ENCODE data around the gene RNF207.

RNF207 gene

DNA sequence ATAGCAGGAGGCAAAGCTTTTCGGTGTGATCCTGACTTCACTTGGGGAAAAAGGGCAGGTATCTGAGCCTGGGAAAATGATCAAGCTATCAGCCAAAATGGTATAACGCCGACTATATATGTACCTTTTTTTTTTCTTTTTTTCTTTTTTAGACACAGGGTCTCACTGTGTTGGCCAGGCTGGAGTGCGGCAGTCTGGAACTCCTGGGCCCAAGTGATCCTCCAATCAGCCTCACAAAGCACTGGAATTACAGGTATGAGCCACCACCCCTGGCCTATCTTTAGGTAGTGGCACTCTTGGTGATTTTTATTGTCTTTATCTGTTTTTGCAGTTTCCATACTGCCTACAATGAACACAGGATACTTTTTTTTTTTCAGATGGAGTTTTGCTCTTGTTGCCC lies 31.2 kb downstream of the RNF207 start:
- Histone ChIP-seq H3K36me3 (ENCODE audit: control insufficient read depth in 1 of 2, insufficient read depth in 2 of 2, low read depth in 1 of 2, low read length in 2 of 2) (peaks cover 3 to 10% of the 10 kb centered on the region in 2 experiments), H3K23ac (ENCODE audit: low read length in 2 of 2) (no peak overlapping the region), H4K91ac (ENCODE audit: low read length) (no peak overlapping the region), H2BK12ac (ENCODE audit: low read length in 2 of 2) (no peak overlapping the region), H3K4ac (ENCODE audit: low read depth in 1 of 2, low read length in 2 of 2) (no peak overlapping the region), H3K27me3 (ENCODE audit: control insufficient read depth in 1 of 2, insufficient read depth in 1 of 2, low read length in 2 of 2) (peaks cover 12 to 29% of the 10 kb centered on the region in 2 experiments), H3K79me1 (replicated peaks; ENCODE audit: low read length, poor library complexity, severe bottlenecking) (peaks cover 19% of the 10 kb centered on the region), H2BK120ac (ENCODE audit: low read depth, low read length) (no peak overlapping the region), H3K4me2 (ENCODE audit: low read length, poor library complexity, severe bottlenecking) (no peak overlapping the region), H2BK5ac (ENCODE audit: low read depth, low read length, poor library complexity, severe bottlenecking) (no peak overlapping the region), H2AFZ (ENCODE audit: low read depth, low read length) (no peak overlapping the region), H3K9ac (ENCODE audit: low read length) (no peak overlapping the region), H4K8ac (ENCODE audit: low read length) (no peak overlapping the region), H3K9me3 (ENCODE audit: control insufficient read depth, low read length) (no peaks in the 10 kb centered on the region), H3K14ac (ENCODE audit: low read length in 2 of 2) (no peak overlapping the region), H3K18ac (ENCODE audit: low read depth in 1 of 2, low read length in 2 of 2) (no peak overlapping the region), H3K4me3 (ENCODE audit: insufficient read depth in 1 of 2, low read depth in 1 of 2, low read length in 2 of 2) (no peak overlapping the region), H3K4me1 (ENCODE audit: control insufficient read depth, insufficient read depth, low read depth, low read length) (peaks cover 19% of the 10 kb centered on the region), H3K27ac (ENCODE audit: low read length, poor library complexity, severe bottlenecking) (no peak overlapping the region), H2BK15ac (ENCODE audit: low read depth, poor library complexity, severe bottlenecking) (no peak overlapping the region), H2AK5ac (ENCODE audit: low read length, severe bottlenecking) (no peak overlapping the region)
- no peak for DNase-seq
- 100% methylated on average over 4 of the region's 4 CpGs for WGBS

DNA sequence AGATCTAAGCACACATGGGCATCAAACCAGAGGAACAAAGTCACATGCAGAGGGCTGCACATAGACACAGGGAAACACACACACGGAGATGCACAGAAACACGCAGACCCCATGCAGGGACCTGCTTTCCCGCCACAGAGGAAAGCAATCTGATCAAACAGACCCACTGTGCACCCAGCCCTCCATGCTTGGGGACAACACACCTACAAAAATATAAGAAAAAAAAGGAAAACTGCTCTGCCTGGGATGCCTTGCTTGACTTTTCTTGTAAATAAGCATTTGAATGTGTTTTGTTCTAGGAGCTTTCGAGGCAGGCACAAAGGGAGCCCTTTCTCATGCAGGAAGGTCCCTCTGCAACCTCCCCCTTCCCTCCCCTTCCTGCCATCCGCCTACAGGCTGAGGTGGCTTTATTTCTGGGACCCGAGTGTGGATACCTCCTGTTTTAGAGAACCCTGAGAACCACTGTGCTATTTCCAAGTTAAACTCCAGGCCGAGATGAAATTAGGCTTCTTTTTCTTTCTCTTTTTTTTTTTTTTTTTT lies 33.4 kb downstream of the RNF207 start:
- Histone ChIP-seq H2BK5ac (ENCODE audit: low read depth, low read length, poor library complexity, severe bottlenecking) (no peak overlapping the region), H3K79me1 (replicated peaks; ENCODE audit: low read length, poor library complexity, severe bottlenecking) (peaks cover 8% of the 10 kb centered on the region), H4K8ac (ENCODE audit: low read length) (no peak overlapping the region), H3K4me2 (ENCODE audit: low read length, poor library complexity, severe bottlenecking) (no peak overlapping the region), H3K14ac (ENCODE audit: low read length in 2 of 2) (no peak overlapping the region), H3K18ac (ENCODE audit: low read depth in 1 of 2, low read length in 2 of 2) (no peak overlapping the region), H3K4me1 (ENCODE audit: control insufficient read depth, insufficient read depth, low read depth, low read length) (peaks cover 21% of the 10 kb centered on the region), H4K91ac (ENCODE audit: low read length) (no peak overlapping the region), H3K9ac (ENCODE audit: low read length) (no peak overlapping the region), H3K36me3 (ENCODE audit: control insufficient read depth in 1 of 2, insufficient read depth in 2 of 2, low read depth in 1 of 2, low read length in 2 of 2) (no peaks in the 10 kb centered on the region), H3K4me3 (ENCODE audit: insufficient read depth in 1 of 2, low read depth in 1 of 2, low read length in 2 of 2) (no peak overlapping the region), H2BK15ac (ENCODE audit: low read depth, poor library complexity, severe bottlenecking) (no peak overlapping the region), H3K23ac (ENCODE audit: low read length in 2 of 2) (no peak overlapping the region), H2BK120ac (ENCODE audit: low read depth, low read length) (no peak overlapping the region), H2BK12ac (ENCODE audit: low read length in 2 of 2) (no peak overlapping the region), H3K27ac (ENCODE audit: low read length, poor library complexity, severe bottlenecking) (no peak overlapping the region), H2AFZ (ENCODE audit: low read depth, low read length) (no peak overlapping the region), H2AK5ac (ENCODE audit: low read length, severe bottlenecking) (no peak overlapping the region), H3K9me3 (ENCODE audit: control insufficient read depth, low read length) (no peaks in the 10 kb centered on the region), H3K4ac (ENCODE audit: low read depth in 1 of 2, low read length in 2 of 2) (no peak overlapping the region), H3K27me3 (ENCODE audit: control insufficient read depth in 1 of 2, insufficient read depth in 1 of 2, low read length in 2 of 2) (peaks cover 28 to 46% of the 10 kb centered on the region in 2 experiments)
- 41% methylated on average over 5 of the region's 7 CpGs for whole genome bisulfite sequencing
- no peak for DNase-seq

- H3K79me1 ChIP-seq (replicated peaks; ENCODE audit: low read length, poor library complexity, severe bottlenecking), result peaks cover 3% of the 10 kb centered on the region
- H3K9ac ChIP-seq (ENCODE audit: low read length), result no peak overlapping the region
- H3K9me3 ChIP-seq (ENCODE audit: control insufficient read depth, low read length), result no peaks in the 10 kb centered on the region
- H3K14ac ChIP-seq (ENCODE audit: low read length in 2 of 2), result no peak overlapping the region
- H3K4ac ChIP-seq (ENCODE audit: low read depth in 1 of 2, low read length in 2 of 2), result no peak overlapping the region
- H2BK5ac ChIP-seq (ENCODE audit: low read depth, low read length, poor library complexity, severe bottlenecking), result no peak overlapping the region
- H3K23ac ChIP-seq (ENCODE audit: low read length in 2 of 2), result no peak overlapping the region
- no peak overlapping the region for H2AFZ ChIP-seq (ENCODE audit: low read depth, low read length)
- H4K91ac ChIP-seq (ENCODE audit: low read length), result no peak overlapping the region
- H2AK5ac ChIP-seq (ENCODE audit: low read length, severe bottlenecking), result no peak overlapping the region
- WGBS, result 52% methylated on average over 17 of the region's 17 CpGs
- no peak overlapping the region for H3K27ac ChIP-seq (ENCODE audit: low read length, poor library complexity, severe bottlenecking)
- H3K27me3 ChIP-seq (ENCODE audit: control insufficient read depth in 1 of 2, insufficient read depth in 1 of 2, low read length in 2 of 2), result peaks cover 33 to 51% of the 10 kb centered on the region in 2 experiments
- no peaks in the 10 kb centered on the region for H3K36me3 ChIP-seq (ENCODE audit: control insufficient read depth in 1 of 2, insufficient read depth in 2 of 2, low read depth in 1 of 2, low read length in 2 of 2)
- H3K18ac ChIP-seq (ENCODE audit: low read depth in 1 of 2, low read length in 2 of 2), result no peak overlapping the region
- H3K4me1 ChIP-seq (ENCODE audit: control insufficient read depth, insufficient read depth, low read depth, low read length), result peaks cover 16% of the 10 kb centered on the region
- H2BK15ac ChIP-seq (ENCODE audit: low read depth, poor library complexity, severe bottlenecking), result no peak overlapping the region
- no peak overlapping the region for H2BK120ac ChIP-seq (ENCODE audit: low read depth, low read length)
- no peak overlapping the region for H3K4me2 ChIP-seq (ENCODE audit: low read length, poor library complexity, severe bottlenecking)
- no peak overlapping the region for H3K4me3 ChIP-seq (ENCODE audit: insufficient read depth in 1 of 2, low read depth in 1 of 2, low read length in 2 of 2)
- peak; percentile 66 for DNase-seq
- no peak overlapping the region for H2BK12ac ChIP-seq (ENCODE audit: low read length in 2 of 2)
- no peak overlapping the region for H4K8ac ChIP-seq (ENCODE audit: low read length)
Observed at GRCh38 chr1:6239950-6240768, 34.2 kb downstream of the RNF207 start.

- Histone ChIP-seq H4K91ac (ENCODE audit: low read length) (no peak overlapping the region), H2AFZ (ENCODE audit: low read depth, low read length) (no peak overlapping the region), H3K14ac (ENCODE audit: low read length in 2 of 2) (no peak overlapping the region), H3K79me1 (replicated peaks; ENCODE audit: low read length, poor library complexity, severe bottlenecking) (no peaks in the 10 kb centered on the region), H2BK12ac (ENCODE audit: low read length in 2 of 2) (no peak overlapping the region), H3K9ac (ENCODE audit: low read length) (no peak overlapping the region), H2BK15ac (ENCODE audit: low read depth, poor library complexity, severe bottlenecking) (no peak overlapping the region), H3K4ac (ENCODE audit: low read depth in 1 of 2, low read length in 2 of 2) (no peak overlapping the region), H3K27me3 (ENCODE audit: control insufficient read depth in 1 of 2, insufficient read depth in 1 of 2, low read length in 2 of 2) (peaks cover 42 to 60% of the 10 kb centered on the region in 2 experiments), H3K18ac (ENCODE audit: low read depth in 1 of 2, low read length in 2 of 2) (no peak overlapping the region), H3K36me3 (ENCODE audit: control insufficient read depth in 1 of 2, insufficient read depth in 2 of 2, low read depth in 1 of 2, low read length in 2 of 2) (no peaks in the 10 kb centered on the region), H3K4me1 (ENCODE audit: control insufficient read depth, insufficient read depth, low read depth, low read length) (peaks cover 24% of the 10 kb centered on the region), H3K4me2 (ENCODE audit: low read length, poor library complexity, severe bottlenecking) (peak overlapping the region; percentile 56), H3K4me3 (ENCODE audit: insufficient read depth in 1 of 2, low read depth in 1 of 2, low read length in 2 of 2) (peak overlapping the region in 1 of 2 experiments; percentile 14), H4K8ac (ENCODE audit: low read length) (no peak overlapping the region), H3K27ac (ENCODE audit: low read length, poor library complexity, severe bottlenecking) (no peak overlapping the region), H2BK5ac (ENCODE audit: low read depth, low read length, poor library complexity, severe bottlenecking) (no peak overlapping the region), H3K23ac (ENCODE audit: low read length in 2 of 2) (no peak overlapping the region), H2BK120ac (ENCODE audit: low read depth, low read length) (no peak overlapping the region), H2AK5ac (ENCODE audit: low read length, severe bottlenecking) (no peak overlapping the region), H3K9me3 (ENCODE audit: control insufficient read depth, low read length) (no peaks in the 10 kb centered on the region)
- no peak for DNase-seq
- WGBS, result 32% methylated on average over 32 of the region's 33 CpGs
Observed at GRCh38 chr1:6241107-6241886, 35.4 kb downstream of the RNF207 start.

Measured in mesenchymal stem cell (in vitro differentiated cells and primary cell).